ENCODE data around the gene OLFML1. TPM values are rescaled to one million over a fixed set of nuclear protein-coding genes. Genes with fewer than 3 reads are reported as not detected.

The OLFML1 gene
- total RNA-seq, 1 donor from 2014 or later: 11.5 TPM

- Histone ChIP-seq H3K27me3 (no peaks in the 10 kb centered on the region), H3K4me3 (no peak overlapping the region), H3K27ac (no peak overlapping the region), H3K9me3 (no peaks in the 10 kb centered on the region), H3K4me1 (peaks cover 31% of the 10 kb centered on the region), H3K36me3 (no peaks in the 10 kb centered on the region)
- DNase-seq (ENCODE audit: extremely low spot score in 2 of 2): no peak
- no peak for TF ChIP-seq POLR2A (IDR thresholded peaks at IDR 0.05)
- TF ChIP-seq POLR2AphosphoS5 (IDR thresholded peaks at IDR 0.05; ENCODE audit: insufficient read depth in 1 of 2, low read depth in 1 of 2): no peak
- TF ChIP-seq CTCF (IDR thresholded peaks at IDR 0.05): no peak
- intact Hi-C loops (cut with DNase I): no loop called here
Measured at GRCh38 chr11:7518811-7519562, 33.7 kb downstream of the OLFML1 start.

GRCh38 chr11:7520011-7520942, 35.0 kb downstream of the OLFML1 start:
- no peak for DNase-seq (ENCODE audit: extremely low spot score in 2 of 2)
- Histone ChIP-seq H3K36me3 (no peaks in the 10 kb centered on the region), H3K27ac (no peak overlapping the region), H3K4me3 (no peak overlapping the region), H3K9me3 (no peaks in the 10 kb centered on the region), H3K27me3 (no peaks in the 10 kb centered on the region), H3K4me1 (peaks cover 30% of the 10 kb centered on the region)
- TF ChIP-seq CTCF (IDR thresholded peaks at IDR 0.05) (no peak), POLR2A (IDR thresholded peaks at IDR 0.05) (no peak), POLR2AphosphoS5 (IDR thresholded peaks at IDR 0.05; ENCODE audit: insufficient read depth in 1 of 2, low read depth in 1 of 2) (no peak)
- intact Hi-C loops (cut with DNase I): no loop called here

DNA sequence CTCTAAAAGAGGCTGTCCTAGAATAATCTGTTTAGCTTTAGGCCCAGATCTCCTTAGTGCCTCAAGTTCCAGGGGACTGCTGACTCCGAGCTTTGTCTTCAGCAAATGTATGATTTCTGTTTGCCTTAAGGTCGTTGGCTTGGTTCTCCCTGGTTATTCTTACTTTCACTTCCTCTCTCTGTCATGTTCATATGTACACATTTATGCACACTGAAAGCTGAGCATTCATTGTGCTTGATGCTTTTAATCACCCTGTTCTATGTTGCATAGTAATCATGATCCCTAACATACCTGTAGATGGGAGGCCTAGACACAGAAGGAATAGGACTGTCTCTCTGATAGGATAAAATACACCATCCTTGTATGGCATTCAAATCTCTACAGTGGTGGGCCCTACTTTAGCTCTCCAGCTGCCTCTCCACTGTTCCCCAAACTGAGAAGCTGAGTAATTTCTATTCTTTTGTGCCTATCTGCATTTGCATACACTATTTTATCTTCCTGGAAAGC, 35.7 kb downstream of the OLFML1 start:
- Histone ChIP-seq H3K27ac (no peak overlapping the region), H3K36me3 (no peaks in the 10 kb centered on the region), H3K27me3 (no peaks in the 10 kb centered on the region), H3K9me3 (no peaks in the 10 kb centered on the region), H3K4me3 (no peak overlapping the region), H3K4me1 (peaks cover 25% of the 10 kb centered on the region)
- no peak for DNase-seq (ENCODE audit: extremely low spot score in 2 of 2)
- intact Hi-C loops (cut with DNase I): no loop called here
- TF ChIP-seq POLR2AphosphoS5 (IDR thresholded peaks at IDR 0.05; ENCODE audit: insufficient read depth in 1 of 2, low read depth in 1 of 2) (no peak), POLR2A (IDR thresholded peaks at IDR 0.05) (no peak), CTCF (IDR thresholded peaks at IDR 0.05) (no peak)

GRCh38 chr11:7522121-7522520, 36.8 kb downstream of the OLFML1 start:
- no peak for TF ChIP-seq POLR2A (IDR thresholded peaks at IDR 0.05)
- TF ChIP-seq CTCF (IDR thresholded peaks at IDR 0.05): no peak
- TF ChIP-seq POLR2AphosphoS5 (IDR thresholded peaks at IDR 0.05; ENCODE audit: insufficient read depth in 1 of 2, low read depth in 1 of 2): no peak
- Histone ChIP-seq H3K4me3 (no peak overlapping the region), H3K9me3 (no peaks in the 10 kb centered on the region), H3K27ac (no peak overlapping the region), H3K27me3 (no peaks in the 10 kb centered on the region), H3K36me3 (no peaks in the 10 kb centered on the region), H3K4me1 (peaks cover 25% of the 10 kb centered on the region)
- no peak for DNase-seq (ENCODE audit: extremely low spot score in 2 of 2)
- intact Hi-C loops (cut with DNase I): no loop called here
